Measurements from ENCODE around the gene ELF5.

Gene ELF5

GRCh38 chr11:34451053-34451452, 62.5 kb downstream of the ELF5 start:
- DNase-seq (ENCODE audit: low read depth) = peak; percentile 28
- TF ChIP-seq MAX (IDR thresholded peaks at IDR 0.05; ENCODE audit: low read depth, low read length) = no peak
- no peak for TF ChIP-seq POLR2A (IDR thresholded peaks at IDR 0.05; ENCODE audit: extremely low read depth, insufficient read length)
- H3K4me3 ChIP-seq (ENCODE audit: low read depth, low read length) = no peak overlapping the region

GRCh38 chr11:34449013-34449412, 64.6 kb downstream of the ELF5 start:
- DNase-seq (ENCODE audit: low read depth) = peak; percentile 84
- TF ChIP-seq MYC (IDR thresholded peaks at IDR 0.05; ENCODE audit: low read depth, low read length) = peak; percentile 53; the same call in 1 of the 2 replicates
- no peak for TF ChIP-seq POLR2A (IDR thresholded peaks at IDR 0.05; ENCODE audit: extremely low read depth, insufficient read length)
- TF ChIP-seq MAX (IDR thresholded peaks at IDR 0.05; ENCODE audit: low read depth, low read length) = peak; percentile 36; the same call in 1 of the 2 replicates
- TF ChIP-seq CTCF (IDR thresholded peaks at IDR 0.05; ENCODE audit: low read depth, low read length) = no peak
- H3K4me3 ChIP-seq (ENCODE audit: low read depth, low read length) = peak overlapping the region; percentile 11

GRCh38 chr11:34448223-34448994, 65.2 kb downstream of the ELF5 start:
- 0 out of 2 replicates have a peak, but pooled peaks have one; percentile 15 for TF ChIP-seq MAX (IDR thresholded peaks at IDR 0.05; ENCODE audit: low read depth, low read length)
- no peak for TF ChIP-seq POLR2A (IDR thresholded peaks at IDR 0.05; ENCODE audit: extremely low read depth, insufficient read length)
- TF ChIP-seq CTCF (IDR thresholded peaks at IDR 0.05; ENCODE audit: low read depth, low read length) = no peak
- no peak for TF ChIP-seq MYC (IDR thresholded peaks at IDR 0.05; ENCODE audit: low read depth, low read length)
- peak; percentile 37 for DNase-seq (ENCODE audit: low read depth)
- H3K4me3 ChIP-seq (ENCODE audit: low read depth, low read length) = peak overlapping the region; percentile 16

GRCh38 chr11:34447044-34447443, 66.5 kb downstream of the ELF5 start:
- H3K4me3 ChIP-seq (ENCODE audit: low read depth, low read length) = no peak overlapping the region
- no peak for DNase-seq (ENCODE audit: low read depth)
- TF ChIP-seq POLR2A (IDR thresholded peaks at IDR 0.05; ENCODE audit: extremely low read depth, insufficient read length) (no peak), CTCF (IDR thresholded peaks at IDR 0.05; ENCODE audit: low read depth, low read length) (no peak), MYC (IDR thresholded peaks at IDR 0.05; ENCODE audit: low read depth, low read length) (no peak), MAX (IDR thresholded peaks at IDR 0.05; ENCODE audit: low read depth, low read length) (no peak)

- TF ChIP-seq POLR2A (IDR thresholded peaks at IDR 0.05; ENCODE audit: extremely low read depth, insufficient read length) (no peak), CTCF (IDR thresholded peaks at IDR 0.05; ENCODE audit: low read depth, low read length) (no peak), MAX (IDR thresholded peaks at IDR 0.05; ENCODE audit: low read depth, low read length) (no peak), MYC (IDR thresholded peaks at IDR 0.05; ENCODE audit: low read depth, low read length) (no peak)
- H3K4me3 ChIP-seq (ENCODE audit: low read depth, low read length) = no peak overlapping the region
- DNase-seq (ENCODE audit: low read depth) = no peak
These were observed 67.2 kb downstream of the ELF5 start for GRCh38 chr11:34446386-34446785.

- no peak for TF ChIP-seq CTCF (IDR thresholded peaks at IDR 0.05; ENCODE audit: low read depth, low read length)
- TF ChIP-seq MYC (IDR thresholded peaks at IDR 0.05; ENCODE audit: low read depth, low read length) = no peak
- no peak for TF ChIP-seq POLR2A (IDR thresholded peaks at IDR 0.05; ENCODE audit: extremely low read depth, insufficient read length)
- TF ChIP-seq MAX (IDR thresholded peaks at IDR 0.05; ENCODE audit: low read depth, low read length) = no peak
- DNase-seq (ENCODE audit: low read depth) = peak; percentile 41
- no peak overlapping the region for H3K4me3 ChIP-seq (ENCODE audit: low read depth, low read length)
These were observed 67.6 kb downstream of the ELF5 start for GRCh38 chr11:34445956-34446355.

Measured in NB4 (cell line).